AG09309 (cell line): ENCODE results near the gene ATOH8.

Experiments used
- DNase-seq: peaks from one replicate; pipeline ENCODE4 v3.0.0-alpha.2; 2010; ENCODE audit warnings: low read depth
- H3K4me3 ChIP-seq: 2 replicates; pipeline ENCODE4 v1.5.1; 2011; ENCODE audit warnings: mild to moderate bottlenecking, low read depth, low read length, moderate library complexity; ENCODE audit not compliant: control insufficient read depth
- TF ChIP-seq, protein P1 (sequence below): IDR thresholded peaks from 2 replicates; pipeline ENCODE4 v1.5.1; 2011; ENCODE audit warnings: mild to moderate bottlenecking, low read depth, low read length, inconsistent platforms; ENCODE audit not compliant: insufficient read depth, control insufficient read depth; ENCODE audit errors: missing control alignments

ATOH8 gene

DNA sequence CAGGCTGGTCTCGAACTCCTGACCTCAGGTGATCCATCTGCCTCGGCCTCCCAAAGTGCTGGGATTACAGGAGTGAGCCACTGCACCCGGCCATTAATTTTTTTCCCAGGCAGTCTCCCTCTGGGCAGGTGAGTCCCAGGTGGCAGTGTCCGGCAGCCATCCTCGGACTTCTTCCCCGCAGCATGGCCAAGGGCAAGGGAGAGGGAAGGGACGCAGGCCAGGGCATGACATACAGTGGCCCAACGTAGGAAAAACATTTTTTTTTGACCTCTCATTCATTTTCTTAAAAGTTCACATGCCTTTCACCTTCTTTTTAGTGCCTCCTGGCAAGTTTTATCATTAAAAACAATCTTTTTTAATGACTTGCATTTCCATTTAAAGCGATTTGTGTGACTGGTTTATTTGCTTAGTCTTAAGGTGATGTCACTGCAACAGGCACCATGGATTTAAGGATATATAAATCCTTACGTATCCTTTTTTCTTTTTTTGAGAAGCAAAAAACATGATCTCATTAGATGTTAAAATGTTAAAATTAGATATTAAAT lies 23.0 kb upstream of the ATOH8 start:
- no peak for DNase-seq
- TF ChIP-seq, protein P1, sequence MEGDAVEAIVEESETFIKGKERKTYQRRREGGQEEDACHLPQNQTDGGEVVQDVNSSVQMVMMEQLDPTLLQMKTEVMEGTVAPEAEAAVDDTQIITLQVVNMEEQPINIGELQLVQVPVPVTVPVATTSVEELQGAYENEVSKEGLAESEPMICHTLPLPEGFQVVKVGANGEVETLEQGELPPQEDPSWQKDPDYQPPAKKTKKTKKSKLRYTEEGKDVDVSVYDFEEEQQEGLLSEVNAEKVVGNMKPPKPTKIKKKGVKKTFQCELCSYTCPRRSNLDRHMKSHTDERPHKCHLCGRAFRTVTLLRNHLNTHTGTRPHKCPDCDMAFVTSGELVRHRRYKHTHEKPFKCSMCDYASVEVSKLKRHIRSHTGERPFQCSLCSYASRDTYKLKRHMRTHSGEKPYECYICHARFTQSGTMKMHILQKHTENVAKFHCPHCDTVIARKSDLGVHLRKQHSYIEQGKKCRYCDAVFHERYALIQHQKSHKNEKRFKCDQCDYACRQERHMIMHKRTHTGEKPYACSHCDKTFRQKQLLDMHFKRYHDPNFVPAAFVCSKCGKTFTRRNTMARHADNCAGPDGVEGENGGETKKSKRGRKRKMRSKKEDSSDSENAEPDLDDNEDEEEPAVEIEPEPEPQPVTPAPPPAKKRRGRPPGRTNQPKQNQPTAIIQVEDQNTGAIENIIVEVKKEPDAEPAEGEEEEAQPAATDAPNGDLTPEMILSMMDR, result no peak
- no peak overlapping the region for H3K4me3 ChIP-seq

DNA sequence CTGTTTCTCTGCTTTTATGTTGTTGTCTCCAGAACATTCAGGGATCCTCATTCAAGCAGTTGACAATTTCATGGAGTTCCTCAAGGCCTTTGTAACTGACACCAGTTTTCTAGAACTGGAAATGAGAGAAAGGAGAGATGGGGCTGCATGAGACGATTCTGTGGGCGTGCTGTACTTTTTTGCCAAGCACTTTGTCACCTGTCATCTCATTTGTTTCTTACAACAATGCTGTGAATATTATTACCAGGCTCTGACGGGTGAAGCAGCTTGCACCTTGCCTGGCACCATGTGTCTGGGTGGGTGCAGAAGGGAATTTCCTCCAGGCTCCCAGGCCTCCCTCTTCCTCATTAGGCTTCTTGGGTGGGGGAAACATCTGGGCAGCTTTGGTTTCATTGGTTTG lies 22.2 kb upstream of the ATOH8 start:
- H3K4me3 ChIP-seq, result no peak overlapping the region
- no peak for DNase-seq
- TF ChIP-seq, protein P1, result no peak

- H3K4me3 ChIP-seq, result no peak overlapping the region
- TF ChIP-seq, protein P1, result no peak
- no peak for DNase-seq
Observed at GRCh38 chr2:85732467-85733120, 21.2 kb upstream of the ATOH8 start.

DNA sequence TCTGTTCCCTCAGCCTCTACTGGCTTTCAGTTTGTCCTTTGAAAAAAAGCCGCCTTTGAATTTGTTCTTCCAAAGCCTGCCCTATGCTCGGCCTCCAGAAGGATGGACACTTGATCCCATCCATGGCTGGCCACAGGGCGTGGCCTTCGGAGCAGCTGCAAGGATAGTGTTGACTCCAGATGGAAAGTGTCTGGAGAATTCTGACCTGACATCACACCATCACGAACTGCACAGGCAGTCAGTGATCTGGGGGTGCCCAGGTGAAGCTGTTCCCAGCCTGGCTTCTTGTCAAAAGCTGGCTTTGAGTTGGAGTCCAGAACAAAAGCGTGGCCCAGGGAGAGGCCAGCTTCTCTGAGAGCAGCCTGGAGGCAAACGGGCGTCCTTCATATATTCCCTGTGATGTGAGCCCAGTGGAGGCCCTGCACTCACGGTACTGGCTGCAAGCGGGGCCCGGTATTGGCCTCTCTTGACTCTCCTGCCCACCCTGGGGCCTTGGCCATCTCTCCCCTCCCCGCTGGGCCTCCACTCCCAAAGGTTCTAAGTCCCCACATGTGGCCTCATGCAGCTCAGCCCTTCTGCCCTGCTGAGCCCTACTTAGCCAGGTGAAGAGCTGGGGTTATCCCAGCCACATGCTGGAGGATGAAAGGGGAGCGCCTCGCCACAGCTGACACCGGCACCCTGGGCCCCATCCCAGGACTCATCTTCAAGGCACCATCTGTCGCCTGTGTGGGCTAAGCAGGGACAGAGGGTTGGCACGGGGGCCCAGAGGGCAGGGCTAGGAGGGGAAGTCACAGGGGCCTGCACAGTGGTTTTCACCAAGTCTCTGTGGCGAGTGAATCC lies 20.4 kb upstream of the ATOH8 start:
- no peak overlapping the region for H3K4me3 ChIP-seq
- DNase-seq, result no peak
- TF ChIP-seq, protein P1, result no peak

- no peak for DNase-seq
- TF ChIP-seq, protein P1, result no peak
- H3K4me3 ChIP-seq, result no peak overlapping the region
Observed at GRCh38 chr2:85734015-85734414, 19.8 kb upstream of the ATOH8 start.

GRCh38 chr2:85734942-85735608 lies 18.7 kb upstream of the ATOH8 start:
- no peak overlapping the region for H3K4me3 ChIP-seq
- DNase-seq, result no peak
- TF ChIP-seq, protein P1, result no peak
